Measurements from ENCODE around the gene CHEK1.
"Not testable (repeated sequence)": the region's sequence is repeated elsewhere in the genome, so short reads cannot be mapped to it uniquely, and the experiment has no call there.

Gene CHEK1

GRCh38 chr11:125701018-125701610 lies 76.2 kb downstream of the CHEK1 start:
- no peak for DNase-seq

GRCh38 chr11:125701858-125702621 lies 77.1 kb downstream of the CHEK1 start:
- DNase-seq = no peak

GRCh38 chr11:125704686-125705085 lies 79.7 kb downstream of the CHEK1 start:
- not testable (repeated sequence) for DNase-seq

- no peak for DNase-seq
Observed at GRCh38 chr11:125720781-125721180, 95.8 kb downstream of the CHEK1 start.

GRCh38 chr11:125724125-125724524 lies 99.2 kb downstream of the CHEK1 start:
- peak; percentile 41 for DNase-seq
